Ovary (tissue), 3 donors: ENCODE results near the gene MYEF2.

Experiments used
- EP300 ChIP-seq: sonication (generic); formaldehyde crosslinking; IDR thresholded peaks from one replicate; pipeline ENCODE4 v1.6.1; 2017; ENCODE audit warnings: antibody characterized with exemption
- POLR2A ChIP-seq: fragments of 450-650 bp; IDR thresholded peaks from one replicate; pipeline ENCODE4 v1.6.1; 2017; ENCODE audit warnings: antibody characterized with exemption, mild to moderate bottlenecking, moderate library complexity
- TF ChIP-seq, protein P1 (sequence below), 3 donors: fragments of 450-650 bp in 2 of 3; fragments of 200-600 bp in 1 of 3; IDR thresholded peaks; one replicate each; pipeline versions ENCODE4 v1.5.1 to v1.8.0; 2016 to 2022; ENCODE audit warnings: antibody characterized with exemption in 3 of 3, mild to moderate bottlenecking in 1 of 3
- donor health status: DM: no; HTN: no; CAD: no.

DNA sequence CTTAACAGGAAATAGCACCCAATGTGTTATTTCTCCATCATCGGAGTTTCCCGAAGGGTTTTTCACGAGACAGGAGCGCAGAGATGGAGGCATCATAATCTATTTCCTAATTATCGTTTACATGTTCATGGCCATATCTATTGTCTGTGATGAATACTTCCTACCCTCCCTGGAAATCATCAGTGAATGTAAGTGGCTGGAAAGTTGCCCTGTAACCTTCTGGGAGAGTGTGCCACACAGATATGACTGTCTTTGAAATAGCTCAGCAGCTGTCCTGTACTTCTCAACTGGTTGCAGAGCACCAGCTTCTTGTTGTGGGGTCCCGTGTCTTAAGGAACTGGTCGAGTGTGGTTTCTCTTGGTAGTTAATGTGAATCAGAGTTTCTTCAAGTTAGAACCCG is 56.2 kb downstream of the MYEF2 start:
- TF ChIP-seq, protein P1, sequence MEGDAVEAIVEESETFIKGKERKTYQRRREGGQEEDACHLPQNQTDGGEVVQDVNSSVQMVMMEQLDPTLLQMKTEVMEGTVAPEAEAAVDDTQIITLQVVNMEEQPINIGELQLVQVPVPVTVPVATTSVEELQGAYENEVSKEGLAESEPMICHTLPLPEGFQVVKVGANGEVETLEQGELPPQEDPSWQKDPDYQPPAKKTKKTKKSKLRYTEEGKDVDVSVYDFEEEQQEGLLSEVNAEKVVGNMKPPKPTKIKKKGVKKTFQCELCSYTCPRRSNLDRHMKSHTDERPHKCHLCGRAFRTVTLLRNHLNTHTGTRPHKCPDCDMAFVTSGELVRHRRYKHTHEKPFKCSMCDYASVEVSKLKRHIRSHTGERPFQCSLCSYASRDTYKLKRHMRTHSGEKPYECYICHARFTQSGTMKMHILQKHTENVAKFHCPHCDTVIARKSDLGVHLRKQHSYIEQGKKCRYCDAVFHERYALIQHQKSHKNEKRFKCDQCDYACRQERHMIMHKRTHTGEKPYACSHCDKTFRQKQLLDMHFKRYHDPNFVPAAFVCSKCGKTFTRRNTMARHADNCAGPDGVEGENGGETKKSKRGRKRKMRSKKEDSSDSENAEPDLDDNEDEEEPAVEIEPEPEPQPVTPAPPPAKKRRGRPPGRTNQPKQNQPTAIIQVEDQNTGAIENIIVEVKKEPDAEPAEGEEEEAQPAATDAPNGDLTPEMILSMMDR (IDR thresholded peaks at IDR 0.05) = no peak
- TF ChIP-seq POLR2A (no peak), EP300 (no peak)
